ENCODE results near the gene CTTN. TPM values are rescaled to one million over a fixed set of nuclear protein-coding genes. Genes with fewer than 3 reads are reported as not detected.

Gene CTTN
- total and polyA plus RNA-seq, 8 donors = 68.7 to 130 (median 87.6) TPM

GRCh38 chr11:70477609-70478008, 79.3 kb downstream of the CTTN start:
- WGBS, 2 donors = 84 to 86% methylated on average over 10 of the region's 10 CpGs

DNA sequence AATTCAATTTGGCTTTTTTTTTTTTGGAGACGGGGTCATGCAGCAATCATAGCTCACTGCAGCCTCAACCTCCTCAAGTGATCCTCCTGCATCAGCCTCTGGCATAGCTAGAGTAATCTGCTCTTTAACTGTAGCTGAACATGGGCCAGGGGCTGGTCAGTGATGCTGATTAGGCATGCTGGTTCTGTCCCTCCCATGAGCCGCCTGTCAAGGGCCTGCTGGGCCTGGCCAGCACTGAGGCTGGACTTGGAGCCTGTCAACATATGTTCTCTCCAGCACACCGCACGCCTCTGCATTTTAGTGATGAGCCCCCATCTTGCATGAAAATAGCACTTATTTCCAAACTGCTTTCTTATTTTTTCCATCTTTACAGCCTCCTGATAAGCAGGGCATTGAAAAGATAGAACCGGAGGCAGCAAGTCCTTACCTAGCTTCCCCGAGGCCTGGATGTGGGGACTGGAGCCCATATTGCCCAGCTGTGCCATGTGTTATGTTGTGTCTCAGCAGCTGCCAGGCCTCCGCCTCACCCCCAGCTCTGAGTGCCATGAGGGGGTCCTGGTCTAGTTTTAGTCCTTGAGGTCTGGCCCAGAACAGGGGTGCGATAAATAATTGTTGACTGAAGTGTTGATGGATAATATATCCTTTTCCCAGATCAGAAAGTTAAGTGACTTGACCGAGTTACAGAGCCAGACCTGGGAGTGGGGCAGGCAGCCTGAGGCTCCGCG, 80.0 kb downstream of the CTTN start:
- Histone ChIP-seq H3K27ac (no peak overlapping the region), H3K4me1 (no peaks in the 10 kb centered on the region), H3K9me3 (no peaks in the 10 kb centered on the region), H3K27me3 (no peaks in the 10 kb centered on the region), H3K36me3 (no peaks in the 10 kb centered on the region), H3K4me3 (no peak overlapping the region)
- ATAC-seq (no peak), DNase-seq (peak in 1 of 6 donors; percentile 22), FAIRE-seq (no peak)
- intact Hi-C loops (cut with DNase I) = no loop called here
- 93 to 95% methylated on average over 11 of the region's 11 CpGs for WGBS, 2 donors
- TF ChIP-seq, protein P1, sequence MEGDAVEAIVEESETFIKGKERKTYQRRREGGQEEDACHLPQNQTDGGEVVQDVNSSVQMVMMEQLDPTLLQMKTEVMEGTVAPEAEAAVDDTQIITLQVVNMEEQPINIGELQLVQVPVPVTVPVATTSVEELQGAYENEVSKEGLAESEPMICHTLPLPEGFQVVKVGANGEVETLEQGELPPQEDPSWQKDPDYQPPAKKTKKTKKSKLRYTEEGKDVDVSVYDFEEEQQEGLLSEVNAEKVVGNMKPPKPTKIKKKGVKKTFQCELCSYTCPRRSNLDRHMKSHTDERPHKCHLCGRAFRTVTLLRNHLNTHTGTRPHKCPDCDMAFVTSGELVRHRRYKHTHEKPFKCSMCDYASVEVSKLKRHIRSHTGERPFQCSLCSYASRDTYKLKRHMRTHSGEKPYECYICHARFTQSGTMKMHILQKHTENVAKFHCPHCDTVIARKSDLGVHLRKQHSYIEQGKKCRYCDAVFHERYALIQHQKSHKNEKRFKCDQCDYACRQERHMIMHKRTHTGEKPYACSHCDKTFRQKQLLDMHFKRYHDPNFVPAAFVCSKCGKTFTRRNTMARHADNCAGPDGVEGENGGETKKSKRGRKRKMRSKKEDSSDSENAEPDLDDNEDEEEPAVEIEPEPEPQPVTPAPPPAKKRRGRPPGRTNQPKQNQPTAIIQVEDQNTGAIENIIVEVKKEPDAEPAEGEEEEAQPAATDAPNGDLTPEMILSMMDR (IDR thresholded peaks at IDR 0.05) = no peak

More at GRCh38 chr11:70477609-70478008, 79.3 kb downstream of the CTTN start:
- Histone ChIP-seq H3K4me3 (no peak overlapping the region), H3K27ac (no peak overlapping the region), H3K4me1 (no peaks in the 10 kb centered on the region), H3K9me3 (no peaks in the 10 kb centered on the region), H3K27me3 (no peaks in the 10 kb centered on the region), H3K36me3 (no peaks in the 10 kb centered on the region)
- intact Hi-C loops (cut with DNase I) = no loop called here
- peak in 2 of 4 donors; percentile 27 to 34 for ATAC-seq
- FAIRE-seq = no peak
- peak in 1 of 6 donors; percentile 22 for DNase-seq
- TF ChIP-seq, protein P1 (IDR thresholded peaks at IDR 0.05) = no peak

GRCh38 chr11:70480711-70481110, 82.4 kb downstream of the CTTN start:
- ATAC-seq (no peak), DNase-seq (peak in 1 of 6 donors; percentile 34), FAIRE-seq (no peak)
- no peak overlapping the region for H3K4me3 ChIP-seq
- intact Hi-C loops (cut with DNase I) = no loop called here
- H3K27me3 ChIP-seq = no peaks in the 10 kb centered on the region
- H3K4me1 ChIP-seq = no peaks in the 10 kb centered on the region
- WGBS, 2 donors = 94 to 96% methylated on average over 3 of the region's 3 CpGs
- H3K9me3 ChIP-seq = no peaks in the 10 kb centered on the region
- H3K36me3 ChIP-seq = peaks cover 0 to 13% (median 0%) of the 10 kb centered on the region in 3 donors
- no peak overlapping the region for H3K27ac ChIP-seq
- TF ChIP-seq, protein P1 (IDR thresholded peaks at IDR 0.05) = no peak

GRCh38 chr11:70481625-70482528, 83.5 kb downstream of the CTTN start:
- Histone ChIP-seq H3K9me3 (no peaks in the 10 kb centered on the region), H3K4me3 (no peak overlapping the region), H3K27ac (no peak overlapping the region), H3K4me1 (no peaks in the 10 kb centered on the region), H3K27me3 (no peaks in the 10 kb centered on the region), H3K36me3 (peaks cover 0 to 16% (median 0%) of the 10 kb centered on the region in 3 donors)
- DNase-seq (peak in 1 of 6 donors; percentile 35), ATAC-seq (peak in 2 of 4 donors; percentile 30 to 53), FAIRE-seq (no peak)
- 94 to 96% methylated on average over 21 of the region's 21 CpGs for WGBS, 2 donors
- intact Hi-C loops (cut with DNase I) = no loop called here
- TF ChIP-seq, protein P1 (IDR thresholded peaks at IDR 0.05) = no peak
